Heart left ventricle (tissue), 13 donors: ENCODE measurements around the gene FRMD8.
"Not testable (repeated sequence)": the region's sequence is repeated elsewhere in the genome, so short reads cannot be mapped to it uniquely, and the experiment has no call there.

Source experiments
- CTCF ChIP-seq, 12 donors: fragments of 200-600 bp; sonication (generic) in 4 of 12; IDR thresholded peaks; one replicate each; pipeline versions ENCODE4 v1.5.0 to v1.8.0; 2018 to 2022; ENCODE audit warnings: antibody characterized with exemption in 12 of 12, mild to moderate bottlenecking in 5 of 12
- POLR2A ChIP-seq, 2 donors: fragments of 450-650 bp; IDR thresholded peaks; one replicate each; pipeline ENCODE4 v1.6.1; 2017; ENCODE audit warnings: antibody characterized with exemption in 2 of 2, mild to moderate bottlenecking in 2 of 2, moderate library complexity in 2 of 2
- donor health status: ischemic (EF 13 %, LVEDD 7.1; RV severe dilation, severe dysfunction).
- donor health status: DM: no; HTN: yes; CAD: no.
- donor health status: DM: no; HTN: no; CAD: no.
- donor health status: ischemic (EF 25% LVEDD 6.9; RV normal size, moderate dysfunction).
- donor health status: ischemic (EF 25% LVEDD 5.7; RV mildly dilated, moderate dysfunction).
- donor health status: ischemic (EF 35%, LVEDD 5.7; RV mildly dilated, moderate dysfunction).
- donor health status: nonischemic (EF 11% LVEDD 7.7; RV severe dilation, severe dysfunction).
- donor health status: DM: yes; HTN: yes; CAD: no.
- donor health status: PGD.
- donor health status: ischemic (EF 29% LVEDD 5.4; RV normal size, mild dysfunction).
- donor health status: nonischemic (EF 23%, LVEDD 6.1; RV moderate dilation, normal function).

- TF ChIP-seq POLR2A, CTCF (IDR thresholded peaks at IDR 0.05): not testable (repeated sequence)
Measured at GRCh38 chr11:65452259-65452658, 65.8 kb downstream of the FRMD8 start.
